Activated T-cell treated with anti-CD3 and anti-CD28 coated beads, Interleukin-2, amount 50 U/mL, for 4 hours (primary cell): ENCODE measurements around the gene KRCC1. TPM values are rescaled to one million over a fixed set of nuclear protein-coding genes. Genes with fewer than 3 reads are reported as not detected.

ENCODE experiments used
- ATAC-seq, 2 donors: fragments of 200-7000 bp; cut with Tn5 transposase; one replicate each; pipeline ENCODE4 v1.10.0; 2021
- DNase-seq: peaks from one replicate; pipeline ENCODE4 v3.0.0-alpha.2; 2020
- H3K27me3 Mint-ChIP-seq: one replicate; pipeline ENCODE4 v1.8.0; 2021; ENCODE audit warnings: low read depth, mixed read lengths
- H3K36me3 Mint-ChIP-seq: one replicate; pipeline ENCODE4 v1.8.0; 2022; ENCODE audit warnings: mixed read lengths; ENCODE audit not compliant: insufficient read depth
- H3K4me1 Mint-ChIP-seq: one replicate; pipeline ENCODE4 v1.8.0; 2021; ENCODE audit warnings: low read depth, mixed read lengths
- H3K4me3 Mint-ChIP-seq: one replicate; pipeline ENCODE4 v1.8.0; 2021; ENCODE audit warnings: mild to moderate bottlenecking, moderate library complexity, mixed read lengths
- H3K9me3 Mint-ChIP-seq: one replicate; pipeline ENCODE4 v1.8.0; 2021; ENCODE audit warnings: mixed read lengths
- total RNA-seq, 3 donors: library from RNA; stranded (reverse); gene quantifications; one replicate each; pipeline ENCODE4 v1.2.1, GENCODE V29; 2021

KRCC1 gene
- total RNA-seq, 3 donors from 2014 or later = 5.7 to 6.9 (median 6.6) TPM

DNA sequence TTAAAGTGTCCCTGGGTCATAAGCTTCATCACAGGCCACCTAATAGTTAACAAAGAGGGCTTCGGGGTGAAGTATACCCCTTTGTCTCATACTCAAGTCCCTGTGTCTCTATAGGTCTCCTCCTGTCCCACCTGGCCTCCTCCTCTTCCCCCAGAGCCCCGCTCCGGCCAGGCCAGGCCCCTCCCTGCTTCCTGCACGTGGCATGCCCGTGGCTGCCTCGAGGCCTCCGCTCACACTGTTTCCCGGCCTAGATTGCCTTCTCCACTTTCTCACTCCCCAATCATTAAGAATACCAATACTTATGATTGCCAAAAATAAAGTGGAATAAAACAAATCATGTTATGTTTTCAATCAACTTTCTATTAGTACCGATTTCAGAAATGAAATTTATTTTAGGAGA lies 30.8 kb upstream of the KRCC1 start:
- Mint-ChIP-seq H3K27me3 (no peaks in the 10 kb centered on the region), H3K9me3 (no peaks in the 10 kb centered on the region), H3K36me3 (no peaks in the 10 kb centered on the region), H3K4me1 (peaks cover 20% of the 10 kb centered on the region), H3K4me3 (no peak overlapping the region)
- no peak for DNase-seq
- ATAC-seq = no peak

DNA sequence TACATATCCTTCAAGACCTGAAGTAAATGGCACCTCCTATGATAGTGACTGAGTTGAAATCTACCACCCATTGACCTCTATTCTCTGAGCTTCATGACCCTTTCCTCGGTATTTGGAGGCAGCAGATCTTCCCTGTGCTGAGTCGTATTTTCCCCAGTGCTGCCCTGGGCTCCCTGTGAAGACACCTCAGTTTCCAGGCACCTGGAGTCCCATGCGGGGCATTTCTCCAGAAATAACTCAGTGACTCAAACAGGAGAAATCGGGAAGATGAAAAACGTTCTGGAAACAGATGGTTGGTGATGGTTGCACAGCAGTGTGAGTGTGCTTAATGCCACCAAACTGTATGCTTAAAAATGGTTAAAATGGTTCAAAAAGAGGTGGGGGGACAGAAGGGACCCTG lies 30.0 kb upstream of the KRCC1 start:
- DNase-seq (no peak), ATAC-seq (no peak)
- Mint-ChIP-seq H3K36me3 (no peaks in the 10 kb centered on the region), H3K4me3 (no peak overlapping the region), H3K9me3 (no peaks in the 10 kb centered on the region), H3K4me1 (peaks cover 12% of the 10 kb centered on the region), H3K27me3 (no peaks in the 10 kb centered on the region)

DNA sequence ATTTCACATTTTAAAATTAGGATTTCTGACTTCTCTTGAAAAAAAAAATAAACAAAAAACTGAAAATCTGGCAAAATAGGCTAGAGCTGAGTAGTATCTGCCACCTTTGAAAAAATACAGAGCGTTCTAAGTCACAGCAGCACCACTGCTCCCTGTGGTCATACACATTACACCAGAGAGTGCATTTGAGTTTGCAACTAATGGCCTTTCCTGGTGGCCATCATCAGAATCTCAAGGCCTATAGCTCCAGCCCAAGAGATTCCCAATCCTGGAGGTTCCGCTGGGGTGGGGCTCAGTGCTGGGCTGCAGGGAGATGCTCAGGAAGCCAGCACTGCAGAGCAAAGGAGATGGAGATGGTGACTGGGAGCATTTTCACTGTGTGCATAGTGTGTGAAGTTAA lies 29.5 kb upstream of the KRCC1 start:
- no peak overlapping the region for H3K4me3 Mint-ChIP-seq
- peaks cover 7% of the 10 kb centered on the region for H3K4me1 Mint-ChIP-seq
- no peak for ATAC-seq
- DNase-seq = no peak
- no peaks in the 10 kb centered on the region for H3K27me3 Mint-ChIP-seq
- no peaks in the 10 kb centered on the region for H3K36me3 Mint-ChIP-seq
- no peaks in the 10 kb centered on the region for H3K9me3 Mint-ChIP-seq

DNA sequence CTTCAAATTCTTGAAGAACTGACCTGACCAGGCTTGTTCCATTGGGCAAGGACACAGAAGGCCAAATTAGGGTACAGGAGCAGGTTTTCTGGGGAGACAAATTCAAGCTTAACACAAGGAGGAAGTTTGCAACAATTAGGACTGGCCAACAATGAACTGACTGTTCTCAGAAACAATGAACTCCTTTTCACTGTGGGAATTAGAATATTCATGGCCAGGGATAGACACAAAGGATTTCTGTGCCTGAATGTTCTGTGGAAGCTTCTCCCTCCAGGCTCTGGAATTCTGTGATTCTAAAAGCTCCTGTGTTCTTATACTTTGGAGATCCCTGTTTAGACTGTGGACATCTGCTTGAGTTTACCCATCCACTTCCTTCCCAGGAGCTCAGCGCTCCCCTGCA lies 27.2 kb upstream of the KRCC1 start:
- DNase-seq = no peak
- Mint-ChIP-seq H3K36me3 (no peaks in the 10 kb centered on the region), H3K4me1 (no peaks in the 10 kb centered on the region), H3K27me3 (no peaks in the 10 kb centered on the region), H3K9me3 (no peaks in the 10 kb centered on the region), H3K4me3 (no peak overlapping the region)
- no peak for ATAC-seq

DNA sequence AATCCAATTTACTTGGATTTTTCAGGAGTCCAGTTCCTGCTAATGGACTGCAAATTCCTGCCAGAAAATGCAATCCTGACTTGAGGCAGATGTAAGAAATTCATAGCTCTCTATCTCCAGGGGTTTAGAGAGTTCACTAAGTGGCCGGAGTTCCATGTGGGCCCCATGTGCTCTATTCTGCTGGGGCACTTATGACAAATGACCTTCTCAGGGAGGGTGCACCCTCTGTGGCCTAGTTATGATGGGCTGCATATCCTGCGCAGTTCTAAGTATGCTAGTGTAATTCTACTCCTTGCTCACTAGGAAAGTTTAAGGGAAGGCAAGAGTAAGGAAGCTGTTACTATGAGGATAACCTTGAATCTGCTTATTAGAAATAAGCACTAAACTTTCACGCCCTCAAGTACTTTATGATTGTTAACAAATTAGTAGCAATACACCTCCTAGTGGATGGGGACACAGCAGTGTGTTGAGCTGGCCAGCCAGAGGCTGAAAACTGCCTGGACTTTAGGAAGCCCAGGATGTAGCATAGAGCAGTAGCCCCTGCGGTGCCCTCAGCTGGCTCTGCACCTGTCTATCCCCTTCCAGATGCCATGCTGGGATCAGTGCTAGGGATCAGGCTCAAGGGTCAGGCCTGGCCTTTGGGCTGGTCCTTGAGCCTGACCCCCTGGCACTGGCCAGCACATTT lies 26.5 kb upstream of the KRCC1 start:
- Mint-ChIP-seq H3K4me1 (no peaks in the 10 kb centered on the region), H3K27me3 (no peaks in the 10 kb centered on the region), H3K36me3 (no peaks in the 10 kb centered on the region), H3K9me3 (no peaks in the 10 kb centered on the region), H3K4me3 (no peak overlapping the region)
- DNase-seq = no peak
- ATAC-seq = no peak

DNA sequence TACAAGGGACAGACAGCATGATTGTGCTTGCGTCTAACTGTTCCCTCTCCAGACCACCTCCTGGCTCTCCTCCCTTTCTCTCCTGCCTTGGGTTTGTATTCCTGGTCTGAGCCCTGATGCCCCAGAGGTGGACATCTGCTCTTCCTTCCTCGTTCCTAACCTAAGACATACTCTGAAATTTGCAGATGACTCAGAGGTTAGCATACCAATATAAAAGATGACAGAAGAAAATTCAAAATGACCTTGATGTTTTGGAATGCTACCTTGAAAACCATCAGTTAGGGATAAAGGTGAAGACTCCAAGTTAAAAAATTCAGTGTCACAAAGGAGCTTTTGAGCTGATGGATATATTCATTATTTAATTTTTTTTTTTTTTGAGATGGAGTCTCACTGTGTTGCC lies 25.0 kb upstream of the KRCC1 start:
- no peaks in the 10 kb centered on the region for H3K9me3 Mint-ChIP-seq
- ATAC-seq (no peak), DNase-seq (no peak)
- H3K27me3 Mint-ChIP-seq = no peaks in the 10 kb centered on the region
- H3K36me3 Mint-ChIP-seq = no peaks in the 10 kb centered on the region
- no peaks in the 10 kb centered on the region for H3K4me1 Mint-ChIP-seq
- no peak overlapping the region for H3K4me3 Mint-ChIP-seq

DNA sequence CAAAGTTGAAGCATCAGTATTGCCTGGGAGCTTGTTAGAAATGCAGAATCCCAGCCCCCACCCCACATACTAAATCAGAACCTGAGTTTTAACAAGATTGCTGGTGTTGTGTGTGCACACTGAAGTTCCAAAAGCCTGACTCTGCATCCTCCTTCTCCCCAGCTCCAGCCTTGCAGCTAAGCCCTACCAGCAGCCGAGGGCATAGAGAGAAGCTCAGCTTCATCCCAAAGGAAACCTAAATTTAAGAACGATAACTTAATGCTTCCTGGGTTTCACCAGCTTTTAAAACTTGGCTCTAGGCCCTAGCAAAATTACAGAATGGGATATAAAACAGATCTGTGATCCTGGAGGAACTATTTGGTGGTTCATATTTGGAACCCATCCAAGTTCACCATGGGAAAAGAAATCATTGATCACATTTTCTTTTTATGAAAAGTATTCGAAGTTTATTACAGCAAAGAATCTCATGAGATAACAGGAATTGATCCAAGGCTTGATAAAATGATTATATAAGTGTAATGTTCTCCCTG lies 23.1 kb upstream of the KRCC1 start:
- H3K27me3 Mint-ChIP-seq = no peaks in the 10 kb centered on the region
- no peak for DNase-seq
- no peak overlapping the region for H3K4me3 Mint-ChIP-seq
- H3K9me3 Mint-ChIP-seq = no peaks in the 10 kb centered on the region
- H3K4me1 Mint-ChIP-seq = no peaks in the 10 kb centered on the region
- H3K36me3 Mint-ChIP-seq = no peaks in the 10 kb centered on the region
- ATAC-seq = no peak

DNA sequence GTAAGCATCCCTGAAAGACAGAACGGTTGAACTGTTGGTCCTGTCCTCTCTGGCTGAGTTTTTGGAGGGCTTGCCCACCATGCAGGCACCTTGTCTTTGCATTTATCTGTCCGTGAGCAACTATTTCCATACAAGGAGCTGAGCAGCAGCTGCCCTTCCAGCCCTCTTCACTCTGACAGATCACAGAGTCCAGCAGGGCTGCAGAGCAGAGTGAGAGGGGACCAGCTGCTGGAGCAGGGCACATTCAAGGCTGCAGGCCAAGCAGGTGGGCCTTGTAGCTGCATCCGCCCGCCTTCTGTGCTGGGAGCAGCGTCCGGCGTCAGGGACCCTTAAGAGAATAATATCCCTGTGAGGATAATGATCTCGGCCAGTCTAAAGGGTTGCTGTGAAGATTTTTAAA lies 21.5 kb upstream of the KRCC1 start:
- H3K4me3 Mint-ChIP-seq = no peak overlapping the region
- no peaks in the 10 kb centered on the region for H3K36me3 Mint-ChIP-seq
- no peak for DNase-seq
- no peaks in the 10 kb centered on the region for H3K4me1 Mint-ChIP-seq
- no peaks in the 10 kb centered on the region for H3K9me3 Mint-ChIP-seq
- no peaks in the 10 kb centered on the region for H3K27me3 Mint-ChIP-seq
- ATAC-seq = no peak

DNA sequence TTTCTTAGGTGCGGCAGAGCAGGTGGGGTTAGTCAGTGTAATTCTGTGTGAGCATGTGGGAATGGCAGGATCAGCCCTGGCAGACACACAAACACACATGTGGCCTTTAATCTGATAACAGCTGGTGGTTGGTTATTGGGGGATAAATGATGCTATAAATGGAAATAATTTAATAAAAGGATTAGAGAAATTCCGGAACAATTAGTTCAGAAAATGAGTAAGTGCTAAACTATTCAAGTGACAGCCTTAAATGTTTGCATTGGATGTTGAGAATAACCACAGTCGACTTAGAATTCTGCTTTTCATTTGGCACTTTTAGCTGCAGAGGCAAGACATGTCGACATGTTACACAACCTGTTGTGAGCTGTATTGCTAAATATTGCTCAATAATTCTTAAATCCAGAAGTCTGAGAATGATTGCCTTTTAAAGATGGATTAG lies 19.3 kb upstream of the KRCC1 start:
- no peak for ATAC-seq
- no peaks in the 10 kb centered on the region for H3K9me3 Mint-ChIP-seq
- H3K27me3 Mint-ChIP-seq = no peaks in the 10 kb centered on the region
- DNase-seq = no peak
- H3K4me1 Mint-ChIP-seq = no peaks in the 10 kb centered on the region
- H3K36me3 Mint-ChIP-seq = no peaks in the 10 kb centered on the region
- H3K4me3 Mint-ChIP-seq = no peak overlapping the region

DNA sequence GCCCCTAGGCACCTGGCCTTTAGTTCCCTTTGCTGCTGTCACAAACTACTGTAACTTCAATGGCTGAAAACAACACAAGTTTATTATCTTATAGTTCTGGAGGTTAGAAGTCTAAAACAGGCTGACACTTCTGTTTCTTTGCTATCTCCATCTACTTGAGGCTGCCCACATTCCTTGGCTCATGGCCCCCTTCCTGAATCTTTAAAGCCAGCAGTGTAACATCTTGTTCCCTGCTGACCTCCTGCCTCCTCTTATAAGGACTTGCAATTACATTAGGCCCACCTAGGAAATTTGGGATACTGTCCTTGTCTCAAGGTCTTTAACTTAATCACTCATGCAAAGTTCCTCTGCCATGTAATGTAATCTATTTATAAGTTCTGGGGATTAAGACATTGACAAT lies 18.6 kb upstream of the KRCC1 start:
- no peaks in the 10 kb centered on the region for H3K27me3 Mint-ChIP-seq
- no peaks in the 10 kb centered on the region for H3K36me3 Mint-ChIP-seq
- no peaks in the 10 kb centered on the region for H3K4me1 Mint-ChIP-seq
- no peak overlapping the region for H3K4me3 Mint-ChIP-seq
- DNase-seq (no peak), ATAC-seq (no peak)
- H3K9me3 Mint-ChIP-seq = no peaks in the 10 kb centered on the region

DNA sequence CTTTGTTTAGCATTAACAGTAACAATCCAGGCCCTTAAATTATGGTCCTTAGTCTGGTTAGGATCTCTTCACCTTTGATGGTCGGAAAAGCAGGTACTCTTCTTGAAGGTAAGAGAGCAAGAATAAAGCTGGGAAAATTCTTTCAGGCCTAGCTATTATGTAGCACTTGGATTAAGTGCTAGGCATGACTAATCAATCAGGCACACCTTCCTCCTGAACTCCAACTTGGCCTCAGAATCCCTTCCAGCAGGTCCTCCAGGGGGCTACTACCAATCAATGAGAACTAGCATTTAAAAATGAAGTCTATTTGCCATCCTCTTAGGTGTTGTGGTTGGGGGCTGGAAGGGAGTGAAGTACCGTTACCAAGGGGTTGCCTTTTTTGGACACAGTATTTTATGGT lies 15.8 kb upstream of the KRCC1 start:
- H3K36me3 Mint-ChIP-seq = no peaks in the 10 kb centered on the region
- DNase-seq (no peak), ATAC-seq (no peak)

DNA sequence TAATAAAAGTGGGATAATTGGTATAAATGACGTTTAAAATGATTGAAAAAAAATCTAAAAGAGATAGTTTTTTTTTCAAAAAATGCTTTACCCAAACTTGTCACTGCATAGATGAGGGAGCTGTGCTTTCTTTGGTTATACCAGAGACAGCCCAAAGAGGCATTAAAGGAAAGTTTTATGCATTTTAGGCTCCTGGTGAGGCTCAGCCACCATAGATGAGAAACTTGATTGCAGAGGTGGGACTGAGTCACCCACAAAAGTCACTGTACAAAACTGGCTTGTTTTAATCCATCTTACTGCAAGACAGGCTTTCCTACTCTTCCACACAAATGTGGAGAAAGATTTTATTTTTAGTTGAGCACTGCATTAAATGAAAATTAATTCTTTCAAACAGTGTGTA lies 14.5 kb upstream of the KRCC1 start:
- H3K9me3 Mint-ChIP-seq = no peaks in the 10 kb centered on the region
- no peaks in the 10 kb centered on the region for H3K4me1 Mint-ChIP-seq
- DNase-seq (no peak), ATAC-seq (peak in 1 of 2 donors; percentile 63)
- no peaks in the 10 kb centered on the region for H3K36me3 Mint-ChIP-seq
- H3K4me3 Mint-ChIP-seq = no peak overlapping the region
- H3K27me3 Mint-ChIP-seq = peaks cover 2% of the 10 kb centered on the region

More for the DNA sequence above, 15.8 kb upstream of the KRCC1 start:
- peaks cover 2% of the 10 kb centered on the region for H3K27me3 Mint-ChIP-seq
- no peaks in the 10 kb centered on the region for H3K9me3 Mint-ChIP-seq
- H3K4me3 Mint-ChIP-seq = no peak overlapping the region
- H3K4me1 Mint-ChIP-seq = no peaks in the 10 kb centered on the region

DNA sequence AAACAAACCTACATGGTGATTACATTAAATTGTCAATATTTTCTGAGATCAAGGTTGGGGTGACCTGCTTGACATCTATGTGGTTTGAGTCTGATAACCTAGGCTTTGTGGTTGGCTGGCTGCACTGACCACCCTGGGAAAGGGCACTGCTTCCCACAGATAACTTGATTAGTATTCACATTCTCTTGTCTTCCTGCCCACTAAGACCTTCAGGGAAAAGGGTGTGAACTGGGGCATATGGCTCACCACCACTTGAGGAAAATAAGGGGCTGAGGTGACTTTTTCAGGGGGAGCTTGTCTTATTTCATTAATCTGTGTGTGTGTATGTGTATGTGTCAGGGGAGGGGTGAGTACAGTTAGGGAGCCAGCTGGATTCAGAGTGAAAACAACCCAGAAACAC lies 13.5 kb upstream of the KRCC1 start:
- H3K4me1 Mint-ChIP-seq = no peaks in the 10 kb centered on the region
- no peak overlapping the region for H3K4me3 Mint-ChIP-seq
- peaks cover 2% of the 10 kb centered on the region for H3K27me3 Mint-ChIP-seq
- ATAC-seq (no peak), DNase-seq (no peak)
- H3K9me3 Mint-ChIP-seq = no peaks in the 10 kb centered on the region
- H3K36me3 Mint-ChIP-seq = no peaks in the 10 kb centered on the region

DNA sequence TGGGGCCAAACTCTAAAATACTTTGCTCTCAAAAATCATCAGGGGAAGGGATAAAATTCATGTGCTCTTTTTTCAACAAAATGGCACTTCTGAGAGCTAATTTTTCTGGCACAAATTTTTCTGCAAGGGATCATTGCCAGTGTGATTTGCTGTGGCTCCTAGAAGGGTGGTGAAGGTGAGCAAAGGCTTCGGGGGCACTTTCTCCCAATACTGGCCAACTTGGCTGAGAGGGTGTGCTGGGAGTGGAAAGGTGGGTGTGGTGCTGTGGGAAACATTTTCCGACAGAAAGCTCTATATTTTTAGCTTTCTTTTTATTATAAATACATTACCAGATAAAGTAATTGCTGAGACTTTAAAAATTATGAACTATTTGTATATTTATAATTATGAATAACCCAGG lies 12.5 kb upstream of the KRCC1 start:
- peaks cover 2% of the 10 kb centered on the region for H3K27me3 Mint-ChIP-seq
- H3K4me3 Mint-ChIP-seq = no peak overlapping the region
- no peak for ATAC-seq

DNA sequence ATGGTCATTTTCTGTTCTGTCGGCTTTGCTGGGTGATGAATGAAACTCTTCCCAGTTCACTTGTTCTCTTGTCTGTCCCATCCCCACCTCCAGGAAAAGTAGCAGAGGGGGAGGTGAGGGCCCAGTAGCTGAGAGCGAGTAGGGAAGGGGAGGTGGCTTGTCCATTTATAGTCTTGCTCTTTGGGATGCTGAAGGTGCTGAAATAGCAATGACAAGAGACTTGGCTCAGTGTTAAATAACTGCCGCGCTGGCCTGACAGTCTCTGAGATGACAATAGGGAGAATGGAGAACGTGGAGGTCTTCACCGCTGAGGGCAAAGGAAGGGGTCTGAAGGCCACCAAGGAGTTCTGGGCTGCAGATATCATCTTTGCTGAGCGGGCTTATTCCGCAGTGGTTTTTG lies 12.0 kb upstream of the KRCC1 start, which contains the start of gene SMYD1:
TSS of gene SMYD1 (plus strand) at position 228 of the 400 bp plus-strand sequence. CDS start at position 268, 40 bp downstream.
- peaks cover 2% of the 10 kb centered on the region for H3K27me3 Mint-ChIP-seq
- DNase-seq (no peak), ATAC-seq (no peak)
- no peak within 1 kb of the TSS for H3K4me3 Mint-ChIP-seq
- H3K36me3 Mint-ChIP-seq = no peaks in the 10 kb centered on the region
- no peaks in the 10 kb centered on the region for H3K4me1 Mint-ChIP-seq
- no peaks in the 10 kb centered on the region for H3K9me3 Mint-ChIP-seq

More for the DNA sequence above, 12.5 kb upstream of the KRCC1 start:
- Mint-ChIP-seq H3K9me3 (no peaks in the 10 kb centered on the region), H3K36me3 (no peaks in the 10 kb centered on the region), H3K4me1 (no peaks in the 10 kb centered on the region)
- DNase-seq = no peak
